Activated naive CD8-positive, alpha-beta T cell (primary cell): ENCODE results near the gene ABI1.
"Not testable (repeated sequence)": the region's sequence is repeated elsewhere in the genome, so short reads cannot be mapped to it uniquely, and the experiment has no call there.

ENCODE experiments used
- H3K27ac Mint-ChIP-seq: one replicate; pipeline ENCODE4 v1.8.0; 2021; ENCODE audit warnings: mixed read lengths
- H3K27me3 Mint-ChIP-seq: one replicate; pipeline ENCODE4 v1.8.0; 2021; ENCODE audit warnings: mixed read lengths
- H3K36me3 Mint-ChIP-seq: one replicate; pipeline ENCODE4 v1.8.0; 2021; ENCODE audit warnings: mixed read lengths
- H3K4me1 Mint-ChIP-seq: one replicate; pipeline ENCODE4 v1.8.0; 2021; ENCODE audit warnings: low read depth, mixed read lengths
- H3K4me3 Mint-ChIP-seq: one replicate; pipeline ENCODE4 v1.8.0; 2021; ENCODE audit warnings: mild to moderate bottlenecking, mixed read lengths
- H3K9me3 Mint-ChIP-seq: one replicate; pipeline ENCODE4 v1.8.0; 2021; ENCODE audit warnings: low read depth, mixed read lengths

ABI1 gene

GRCh38 chr10:26860443-26861204, at the start of gene ABI1:
Gene ABI1, minus strand, starts transcription at chr10:26860958. Its CDS starts 95 bp downstream, at chr10:26860863.
- Mint-ChIP-seq H3K9me3 (no peaks in the 10 kb centered on the region), H3K36me3 (no peaks in the 10 kb centered on the region), H3K27ac (peak within 1 kb of the TSS; percentile 99)

GRCh38 chr10:26909753-26910152, 49.0 kb upstream of the ABI1 start:
- Mint-ChIP-seq H3K36me3 (peaks cover 2% of the 10 kb centered on the region), H3K27ac (no peak overlapping the region), H3K4me1 (no peaks in the 10 kb centered on the region), H3K27me3 (no peaks in the 10 kb centered on the region), H3K9me3 (no peaks in the 10 kb centered on the region), H3K4me3 (no peak overlapping the region)

More at GRCh38 chr10:26860443-26861204, at the start of gene ABI1:
- Mint-ChIP-seq H3K27me3 (no peaks in the 10 kb centered on the region), H3K4me3 (peak within 1 kb of the TSS; percentile 99), H3K4me1 (peaks cover 26% of the 10 kb centered on the region)

- H3K36me3 Mint-ChIP-seq, H3K4me3 Mint-ChIP-seq, H3K27ac Mint-ChIP-seq, H3K4me1 Mint-ChIP-seq, H3K9me3 Mint-ChIP-seq, H3K27me3 Mint-ChIP-seq: not testable (repeated sequence)
These were observed 44.6 kb upstream of the ABI1 start for GRCh38 chr10:26905253-26905781.

- no peaks in the 10 kb centered on the region for H3K4me1 Mint-ChIP-seq
- peaks cover 2% of the 10 kb centered on the region for H3K27me3 Mint-ChIP-seq
These were observed 42.9 kb upstream of the ABI1 start for GRCh38 chr10:26903431-26904217.

GRCh38 chr10:26892306-26892923, 31.7 kb upstream of the ABI1 start:
- H3K27ac Mint-ChIP-seq, H3K4me1 Mint-ChIP-seq, H3K4me3 Mint-ChIP-seq, H3K9me3 Mint-ChIP-seq, H3K27me3 Mint-ChIP-seq, H3K36me3 Mint-ChIP-seq: not testable (repeated sequence)

More at GRCh38 chr10:26903431-26904217, 42.9 kb upstream of the ABI1 start:
- Mint-ChIP-seq H3K27ac (no peak overlapping the region), H3K36me3 (peaks cover 3% of the 10 kb centered on the region), H3K9me3 (no peaks in the 10 kb centered on the region), H3K4me3 (no peak overlapping the region)

- Mint-ChIP-seq H3K4me3 (no peak overlapping the region), H3K9me3 (no peaks in the 10 kb centered on the region), H3K27me3 (peaks cover 1% of the 10 kb centered on the region), H3K4me1 (no peaks in the 10 kb centered on the region), H3K36me3 (no peaks in the 10 kb centered on the region), H3K27ac (no peak overlapping the region)
These were observed 30.2 kb upstream of the ABI1 start for GRCh38 chr10:26890956-26891355.

- Mint-ChIP-seq H3K27ac (no peak overlapping the region), H3K4me3 (no peak overlapping the region), H3K36me3 (no peaks in the 10 kb centered on the region), H3K27me3 (no peaks in the 10 kb centered on the region), H3K9me3 (no peaks in the 10 kb centered on the region), H3K4me1 (no peaks in the 10 kb centered on the region)
These were observed 27.0 kb upstream of the ABI1 start for GRCh38 chr10:26887611-26888215.

- peaks cover 6% of the 10 kb centered on the region for H3K27me3 Mint-ChIP-seq
These were observed 21.0 kb upstream of the ABI1 start for GRCh38 chr10:26881600-26882331.

GRCh38 chr10:26879744-26880143, 19.0 kb upstream of the ABI1 start:
- H3K27me3 Mint-ChIP-seq: peaks cover 6% of the 10 kb centered on the region
- H3K4me1 Mint-ChIP-seq: peaks cover 4% of the 10 kb centered on the region
- no peaks in the 10 kb centered on the region for H3K9me3 Mint-ChIP-seq
- no peaks in the 10 kb centered on the region for H3K36me3 Mint-ChIP-seq
- no peak overlapping the region for H3K27ac Mint-ChIP-seq
- no peak overlapping the region for H3K4me3 Mint-ChIP-seq

More at GRCh38 chr10:26881600-26882331, 21.0 kb upstream of the ABI1 start:
- no peaks in the 10 kb centered on the region for H3K36me3 Mint-ChIP-seq
- H3K9me3 Mint-ChIP-seq: no peaks in the 10 kb centered on the region
- peaks cover 4% of the 10 kb centered on the region for H3K4me1 Mint-ChIP-seq
- H3K4me3 Mint-ChIP-seq: no peak overlapping the region
- no peak overlapping the region for H3K27ac Mint-ChIP-seq

- Mint-ChIP-seq H3K36me3 (no peaks in the 10 kb centered on the region), H3K27ac (no peak overlapping the region), H3K9me3 (no peaks in the 10 kb centered on the region), H3K4me3 (no peak overlapping the region), H3K27me3 (no peaks in the 10 kb centered on the region), H3K4me1 (peaks cover 6% of the 10 kb centered on the region)
These were observed 10.0 kb upstream of the ABI1 start for GRCh38 chr10:26870766-26871165.

GRCh38 chr10:26869528-26869927, 8.8 kb upstream of the ABI1 start:
- Mint-ChIP-seq H3K27me3 (no peaks in the 10 kb centered on the region), H3K36me3 (no peaks in the 10 kb centered on the region), H3K4me1 (peaks cover 6% of the 10 kb centered on the region), H3K27ac (peak overlapping the region; percentile 47), H3K9me3 (no peaks in the 10 kb centered on the region), H3K4me3 (no peak overlapping the region)

- Mint-ChIP-seq H3K4me1 (peaks cover 11% of the 10 kb centered on the region), H3K27ac (no peak overlapping the region), H3K9me3 (no peaks in the 10 kb centered on the region), H3K4me3 (no peak overlapping the region), H3K27me3 (no peaks in the 10 kb centered on the region), H3K36me3 (no peaks in the 10 kb centered on the region)
These were observed 2.8 kb upstream of the ABI1 start for GRCh38 chr10:26863351-26864076.

GRCh38 chr10:26861205-26861998, 644 bp upstream of the ABI1 start:
- no peak overlapping the region for H3K27ac Mint-ChIP-seq
- H3K27me3 Mint-ChIP-seq: no peaks in the 10 kb centered on the region
- H3K4me3 Mint-ChIP-seq: peak overlapping the region; percentile 99
- H3K4me1 Mint-ChIP-seq: peaks cover 25% of the 10 kb centered on the region
- no peaks in the 10 kb centered on the region for H3K36me3 Mint-ChIP-seq
- no peaks in the 10 kb centered on the region for H3K9me3 Mint-ChIP-seq
